ENCODE measurements around the gene NTF4.
"Not testable (repeated sequence)": the region's sequence is repeated elsewhere in the genome, so short reads cannot be mapped to it uniquely, and the experiment has no call there.

Gene NTF4

DNA sequence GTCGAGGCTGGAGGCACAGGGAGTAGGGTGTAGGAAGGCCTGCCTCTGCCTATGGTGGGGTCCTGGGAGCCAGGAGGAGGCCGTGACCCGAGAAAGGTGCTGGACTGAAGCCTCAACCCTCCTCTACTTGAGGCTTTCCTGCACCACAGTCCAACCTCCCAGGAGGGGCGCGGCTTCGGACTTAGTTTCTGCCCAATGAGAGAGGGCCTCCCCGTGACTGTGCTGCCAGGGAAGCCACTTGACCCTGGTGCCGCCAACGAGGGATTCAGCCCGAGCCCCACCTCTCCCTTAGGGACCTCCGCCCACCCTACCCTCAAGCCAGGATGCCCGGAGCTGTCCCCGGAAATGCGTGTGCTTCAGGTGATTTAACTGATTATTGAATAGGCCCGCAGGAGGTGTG, 40.4 kb downstream of the NTF4 start, which contains the start of gene CGB3:
Gene CGB3, minus strand, starts transcription at position 101 of the 400 bp plus-strand sequence. CDS start 362 bp downstream, outside the sequence.
- not testable (repeated sequence) for DNase-seq; H3K9me2 ChIP-seq (replicated peaks; ENCODE audit: insufficient read depth, low read length); H3F3A ChIP-seq (ENCODE audit: insufficient read depth, low read length); H3K36me3 ChIP-seq (replicated peaks; ENCODE audit: insufficient read depth, low read length); H3K4me3 ChIP-seq (ENCODE audit: low read length); H4K20me1 ChIP-seq (ENCODE audit: insufficient read depth, low read length); H3K4me1 ChIP-seq (ENCODE audit: low read length); H3K79me2 ChIP-seq (ENCODE audit: low read length); H3K27ac ChIP-seq (ENCODE audit: low read length); H3K9ac ChIP-seq (ENCODE audit: low read length); H3K4me2 ChIP-seq (ENCODE audit: low read depth, low read length); H2AFZ ChIP-seq (ENCODE audit: low read length); H3K9me3 ChIP-seq (replicated peaks; ENCODE audit: insufficient read depth, low read length)
- peaks cover 22% of the 10 kb centered on the region for H3K27me3 ChIP-seq (replicated peaks; ENCODE audit: insufficient read depth, low read length)

DNA sequence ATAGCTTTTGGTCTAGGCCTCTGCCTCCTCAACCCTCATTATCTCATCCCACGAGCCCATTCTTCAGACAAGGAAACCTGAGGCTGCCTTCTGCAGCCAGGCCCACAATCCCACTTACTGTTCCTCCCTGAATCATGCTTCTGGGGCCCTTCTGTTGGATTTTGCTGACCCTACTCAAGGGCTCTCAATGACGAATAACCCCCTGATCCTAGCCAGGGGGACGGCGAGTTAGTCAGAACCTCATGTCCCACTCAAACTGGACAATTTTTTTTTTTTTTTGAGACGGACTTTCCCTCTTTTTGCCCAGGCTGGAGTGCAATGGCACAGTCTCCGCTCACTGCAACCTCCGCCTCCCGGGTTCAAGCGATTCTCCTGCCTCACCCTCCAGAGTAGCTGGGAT, 42.5 kb downstream of the NTF4 start:
- Histone ChIP-seq H3K9me2 (replicated peaks; ENCODE audit: insufficient read depth, low read length) (no peaks in the 10 kb centered on the region), H4K20me1 (ENCODE audit: insufficient read depth, low read length) (no peaks in the 10 kb centered on the region), H3K9me3 (replicated peaks; ENCODE audit: insufficient read depth, low read length) (no peaks in the 10 kb centered on the region), H3K9ac (ENCODE audit: low read length) (no peak overlapping the region), H3K36me3 (replicated peaks; ENCODE audit: insufficient read depth, low read length) (no peaks in the 10 kb centered on the region), H3K4me2 (ENCODE audit: low read depth, low read length) (no peak overlapping the region), H2AFZ (ENCODE audit: low read length) (no peak overlapping the region), H3K27me3 (replicated peaks; ENCODE audit: insufficient read depth, low read length) (peaks cover 34% of the 10 kb centered on the region), H3K27ac (ENCODE audit: low read length) (no peak overlapping the region), H3K4me1 (ENCODE audit: low read length) (no peaks in the 10 kb centered on the region), H3K79me2 (ENCODE audit: low read length) (no peaks in the 10 kb centered on the region), H3K4me3 (ENCODE audit: low read length) (no peak overlapping the region), H3F3A (ENCODE audit: insufficient read depth, low read length) (no peaks in the 10 kb centered on the region)
- TF ChIP-seq EZH2 (optimal IDR thresholded peaks at IDR 0.05; ENCODE audit: low read depth, low read length), result no peak
- no peak for TF ChIP-seq EZH2phosphoT487 (IDR thresholded peaks at IDR 0.05; ENCODE audit: low read length)
- TF ChIP-seq, protein P1, sequence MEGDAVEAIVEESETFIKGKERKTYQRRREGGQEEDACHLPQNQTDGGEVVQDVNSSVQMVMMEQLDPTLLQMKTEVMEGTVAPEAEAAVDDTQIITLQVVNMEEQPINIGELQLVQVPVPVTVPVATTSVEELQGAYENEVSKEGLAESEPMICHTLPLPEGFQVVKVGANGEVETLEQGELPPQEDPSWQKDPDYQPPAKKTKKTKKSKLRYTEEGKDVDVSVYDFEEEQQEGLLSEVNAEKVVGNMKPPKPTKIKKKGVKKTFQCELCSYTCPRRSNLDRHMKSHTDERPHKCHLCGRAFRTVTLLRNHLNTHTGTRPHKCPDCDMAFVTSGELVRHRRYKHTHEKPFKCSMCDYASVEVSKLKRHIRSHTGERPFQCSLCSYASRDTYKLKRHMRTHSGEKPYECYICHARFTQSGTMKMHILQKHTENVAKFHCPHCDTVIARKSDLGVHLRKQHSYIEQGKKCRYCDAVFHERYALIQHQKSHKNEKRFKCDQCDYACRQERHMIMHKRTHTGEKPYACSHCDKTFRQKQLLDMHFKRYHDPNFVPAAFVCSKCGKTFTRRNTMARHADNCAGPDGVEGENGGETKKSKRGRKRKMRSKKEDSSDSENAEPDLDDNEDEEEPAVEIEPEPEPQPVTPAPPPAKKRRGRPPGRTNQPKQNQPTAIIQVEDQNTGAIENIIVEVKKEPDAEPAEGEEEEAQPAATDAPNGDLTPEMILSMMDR (IDR thresholded peaks at IDR 0.05; ENCODE audit: low read length), result no peak
- no peak for DNase-seq

DNA sequence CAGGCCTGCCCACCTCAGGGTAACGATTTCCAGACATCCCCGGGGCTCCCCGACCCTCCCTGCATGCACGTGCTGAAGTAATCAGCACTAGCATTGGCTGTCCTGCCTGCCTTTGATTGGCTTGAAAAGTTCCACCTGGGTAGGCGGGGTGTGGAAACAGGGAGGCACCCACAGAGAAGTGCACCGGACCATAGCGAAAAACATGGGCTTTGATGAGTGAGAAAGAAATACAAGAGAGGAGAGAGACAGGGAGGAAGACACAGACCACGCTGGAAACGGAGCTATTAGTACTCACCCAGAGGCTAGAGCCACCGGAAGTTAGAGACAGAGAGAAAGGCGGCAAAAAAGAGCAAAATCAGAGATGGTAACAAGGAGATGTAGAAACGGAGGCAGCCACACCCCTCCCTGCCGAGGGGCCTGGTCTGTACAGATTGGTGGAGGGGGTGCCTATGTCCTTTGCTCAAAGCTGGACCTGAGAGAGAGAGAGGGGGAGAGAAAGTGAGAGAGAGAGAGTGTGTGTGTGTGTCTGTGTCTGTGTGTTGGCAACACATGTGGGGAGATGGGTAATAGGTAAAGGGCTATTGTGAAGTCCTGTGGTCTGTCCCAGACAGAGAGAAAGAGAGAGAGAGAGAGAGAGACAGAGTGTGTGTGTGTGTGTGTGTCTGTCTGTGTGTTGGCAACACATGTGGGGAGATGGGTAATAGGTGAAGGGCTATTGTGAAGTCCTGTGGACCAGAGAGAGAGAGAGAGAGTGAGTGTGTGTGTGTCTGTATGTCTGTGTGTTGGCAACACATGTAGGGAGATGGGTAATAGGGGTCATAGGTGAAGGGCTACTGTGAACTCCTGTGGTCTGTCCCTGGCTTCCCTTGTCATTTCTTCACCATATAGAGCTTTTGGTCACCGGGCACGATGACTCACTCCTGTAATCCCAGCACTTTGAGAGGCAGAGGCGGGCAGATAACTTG, 43.4 kb downstream of the NTF4 start:
- H3K4me1 ChIP-seq (ENCODE audit: low read length), result no peaks in the 10 kb centered on the region
- no peaks in the 10 kb centered on the region for H4K20me1 ChIP-seq (ENCODE audit: insufficient read depth, low read length)
- H3K27ac ChIP-seq (ENCODE audit: low read length), result no peak overlapping the region
- TF ChIP-seq EZH2 (optimal IDR thresholded peaks at IDR 0.05; ENCODE audit: low read depth, low read length), result no peak
- TF ChIP-seq, protein P1 (IDR thresholded peaks at IDR 0.05; ENCODE audit: low read length), result no peak
- no peaks in the 10 kb centered on the region for H3F3A ChIP-seq (ENCODE audit: insufficient read depth, low read length)
- H2AFZ ChIP-seq (ENCODE audit: low read length), result 0 out of 2 replicates have a peak overlapping the region, but pooled peaks have one; percentile 27
- no peaks in the 10 kb centered on the region for H3K36me3 ChIP-seq (replicated peaks; ENCODE audit: insufficient read depth, low read length)
- H3K9ac ChIP-seq (ENCODE audit: low read length), result no peak overlapping the region
- no peak for DNase-seq
- H3K9me3 ChIP-seq (replicated peaks; ENCODE audit: insufficient read depth, low read length), result no peaks in the 10 kb centered on the region
- no peak overlapping the region for H3K4me2 ChIP-seq (ENCODE audit: low read depth, low read length)
- peaks cover 34% of the 10 kb centered on the region for H3K27me3 ChIP-seq (replicated peaks; ENCODE audit: insufficient read depth, low read length)
- H3K4me3 ChIP-seq (ENCODE audit: low read length), result no peak overlapping the region
- H3K79me2 ChIP-seq (ENCODE audit: low read length), result no peaks in the 10 kb centered on the region
- H3K9me2 ChIP-seq (replicated peaks; ENCODE audit: insufficient read depth, low read length), result no peaks in the 10 kb centered on the region

DNA sequence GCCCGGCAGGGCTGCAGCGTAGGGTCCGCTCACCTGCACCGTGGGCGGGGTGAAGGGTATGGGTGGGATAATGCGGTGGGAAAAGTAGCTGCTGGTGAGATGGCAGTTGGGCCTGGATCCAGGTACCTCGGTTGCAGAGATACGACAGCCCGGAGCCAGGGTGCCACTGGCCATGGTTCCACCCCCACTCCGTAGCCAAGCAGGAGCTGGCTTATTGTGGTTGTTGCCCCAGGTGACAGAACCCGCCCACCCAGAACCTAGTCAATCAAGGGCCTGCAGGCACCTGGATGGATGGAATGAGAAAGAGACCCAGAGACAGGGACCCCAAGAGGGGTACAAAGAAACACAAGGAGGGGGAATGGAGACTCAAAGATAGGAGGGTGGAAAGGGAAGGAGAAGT, 44.3 kb downstream of the NTF4 start:
- no peak overlapping the region for H3K4me3 ChIP-seq (ENCODE audit: low read length)
- H3K9me2 ChIP-seq (replicated peaks; ENCODE audit: insufficient read depth, low read length), result no peaks in the 10 kb centered on the region
- no peaks in the 10 kb centered on the region for H3K79me2 ChIP-seq (ENCODE audit: low read length)
- TF ChIP-seq, protein P1 (IDR thresholded peaks at IDR 0.05; ENCODE audit: low read length), result no peak
- TF ChIP-seq EZH2 (optimal IDR thresholded peaks at IDR 0.05; ENCODE audit: low read depth, low read length) (no peak), EZH2phosphoT487 (IDR thresholded peaks at IDR 0.05; ENCODE audit: low read length) (no peak)
- no peaks in the 10 kb centered on the region for H3F3A ChIP-seq (ENCODE audit: insufficient read depth, low read length)
- H3K9ac ChIP-seq (ENCODE audit: low read length), result no peak overlapping the region
- no peak overlapping the region for H3K4me2 ChIP-seq (ENCODE audit: low read depth, low read length)
- no peak for DNase-seq
- H4K20me1 ChIP-seq (ENCODE audit: insufficient read depth, low read length), result no peaks in the 10 kb centered on the region
- H3K36me3 ChIP-seq (replicated peaks; ENCODE audit: insufficient read depth, low read length), result no peaks in the 10 kb centered on the region
- H3K4me1 ChIP-seq (ENCODE audit: low read length), result no peaks in the 10 kb centered on the region
- H3K9me3 ChIP-seq (replicated peaks; ENCODE audit: insufficient read depth, low read length), result no peaks in the 10 kb centered on the region
- H3K27ac ChIP-seq (ENCODE audit: low read length), result no peak overlapping the region
- H2AFZ ChIP-seq (ENCODE audit: low read length), result no peak overlapping the region
- peaks cover 34% of the 10 kb centered on the region for H3K27me3 ChIP-seq (replicated peaks; ENCODE audit: insufficient read depth, low read length)

All from MM.1S (cell line).